Measurements from ENCODE around the gene TMIE. TPM values are rescaled to one million over a fixed set of nuclear protein-coding genes. Genes with fewer than 3 reads are reported as not detected.

TMIE gene
- total and polyA plus RNA-seq, 2 of the 13 experiments (the other 11 are each of a cell fraction or from before 2014, with no cell fraction given): not detected

- in situ Hi-C loops (cut with HindIII; ENCODE audit: extremely low pct_ligation_motif_present, low pct_unique_long_range_greater_than_20kb): no loop called here
- POLR2A ChIA-PET: no interaction called here
- Histone ChIP-seq H3K27me3 (ENCODE audit: control insufficient read depth in 1 of 2, insufficient read depth in 2 of 2, low read length in 2 of 2) (peaks cover 4% of the 10 kb centered on the region in 2 experiments; a peak in 3 of 5 replicates), H3K36me3 (replicated peaks in 1 of 2; ENCODE audit: control insufficient read depth in 1 of 2, insufficient read depth in 2 of 2, low read length in 2 of 2) (no peaks in the 10 kb centered on the region), H3K4me3 (replicated peaks in 1 of 3; ENCODE audit: insufficient read depth in 1 of 3, low read depth in 2 of 3, low read length in 3 of 3) (no peak overlapping the region), H3K4me2 (ENCODE audit: low read depth, low read length) (no peak overlapping the region), H3K9me3 (ENCODE audit: low read length) (no peaks in the 10 kb centered on the region), H4K20me1 (ENCODE audit: insufficient read depth, low read length) (no peaks in the 10 kb centered on the region), H3K79me2 (ENCODE audit: insufficient read depth, low read length) (no peaks in the 10 kb centered on the region), H3K4me1 (ENCODE audit: insufficient read depth, low read length) (no peaks in the 10 kb centered on the region), H3K9ac (ENCODE audit: insufficient read depth, low read depth, low read length) (no peak overlapping the region), H2AFZ (ENCODE audit: low read length) (no peak overlapping the region), H3K27ac (ENCODE audit: extremely low read length, insufficient read depth, low read length) (no peak overlapping the region)
- FAIRE-seq: no peak
- TF ChIP-seq CERS6 (CRISPR knock-in tag; IDR thresholded peaks at IDR 0.05): no peak
- no peak for TF ChIP-seq RBM39 (IDR thresholded peaks at IDR 0.05; ENCODE audit: low read depth, low read length, poor library complexity, severe bottlenecking)
- no peak for TF ChIP-seq KLF15 (CRISPR knock-in tag; IDR thresholded peaks at IDR 0.05; ENCODE audit: borderline replicate concordance)
- no peak for TF ChIP-seq ZNF615 (CRISPR knock-in tag; IDR thresholded peaks at IDR 0.05; ENCODE audit: borderline replicate concordance)
- TF ChIP-seq HNF1B (CRISPR knock-in tag; IDR thresholded peaks at IDR 0.05): no peak
- TF ChIP-seq BRD4 (CRISPR knock-in tag; IDR thresholded peaks at IDR 0.05): no peak
- no peak for TF ChIP-seq ZNF746 (CRISPR knock-in tag; IDR thresholded peaks at IDR 0.05)
- TF ChIP-seq ZNF101 (CRISPR knock-in tag; IDR thresholded peaks at IDR 0.05; ENCODE audit: borderline replicate concordance, low read depth): no peak
- no peak for TF ChIP-seq ZNF609 (CRISPR knock-in tag; IDR thresholded peaks at IDR 0.05; ENCODE audit: borderline replicate concordance)
- TF ChIP-seq ZNF644 (CRISPR knock-in tag; IDR thresholded peaks at IDR 0.05; ENCODE audit: low read depth): no peak
- no peak for TF ChIP-seq SMC3 (IDR thresholded peaks at IDR 0.05; ENCODE audit: low read length)
- TF ChIP-seq, protein P1, sequence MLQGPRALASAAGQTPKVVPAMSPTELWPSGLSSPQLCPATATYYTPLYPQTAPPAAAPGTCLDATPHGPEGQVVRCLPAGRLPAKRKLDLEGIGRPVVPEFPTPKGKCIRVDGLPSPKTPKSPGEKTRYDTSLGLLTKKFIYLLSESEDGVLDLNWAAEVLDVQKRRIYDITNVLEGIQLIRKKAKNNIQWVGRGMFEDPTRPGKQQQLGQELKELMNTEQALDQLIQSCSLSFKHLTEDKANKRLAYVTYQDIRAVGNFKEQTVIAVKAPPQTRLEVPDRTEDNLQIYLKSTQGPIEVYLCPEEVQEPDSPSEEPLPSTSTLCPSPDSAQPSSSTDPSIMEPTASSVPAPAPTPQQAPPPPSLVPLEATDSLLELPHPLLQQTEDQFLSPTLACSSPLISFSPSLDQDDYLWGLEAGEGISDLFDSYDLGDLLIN (CRISPR knock-in tag; IDR thresholded peaks at IDR 0.05; ENCODE audit: borderline replicate concordance): no peak
- no peak for TF ChIP-seq KLF16 (CRISPR knock-in tag; IDR thresholded peaks at IDR 0.05)
- no peak for TF ChIP-seq TAF15 (IDR thresholded peaks at IDR 0.05; ENCODE audit: low read depth, low read length, poor library complexity, severe bottlenecking)
- TF ChIP-seq JDP2 (CRISPR knock-in tag; IDR thresholded peaks at IDR 0.05; ENCODE audit: borderline replicate concordance): no peak
- no peak for TF ChIP-seq KDM6A (CRISPR knock-in tag; IDR thresholded peaks at IDR 0.05; ENCODE audit: low read depth)
- CTCF ChIA-PET (ENCODE audit: low intra/inter-chr PET ratio, low total read pairs): no interaction called here
- no peak for ATAC-seq
- no TSS peak for BruUV-seq (replicated peaks)
- DNase-seq (ENCODE audit: low spot score): no peak
- intact Hi-C loops (cut with micrococcal nuclease; ENCODE audit: unreplicated experiment): no loop called here
- 9% methylated on average over 4 of the region's 4 CpGs for WGBS (ENCODE audit: low lambda C conversion rate)
These were observed 23.2 kb downstream of the TMIE start for GRCh38 chr3:46724424-46724823.
